Large intestine (tissue), 3 donors: ENCODE results near the gene ZNF791. TPM values are rescaled to one million over a fixed set of nuclear protein-coding genes. Genes with fewer than 3 reads are reported as not detected.
"Not testable (repeated sequence)": the region's sequence is repeated elsewhere in the genome, so short reads cannot be mapped to it uniquely, and the experiment has no call there.

Experiments
- DNase-seq, 2 donors: peaks; one replicate each; pipeline versions ENCODE4 v3.0.0 to v3.0.0-alpha.2; 2013
- H3K27ac ChIP-seq: one replicate; pipeline ENCODE4 v1.5.1; 2013; ENCODE audit warnings: low read length
- H3K27me3 ChIP-seq: 2 replicates; pipeline ENCODE4 v1.6.1; 2013; ENCODE audit warnings: low read length; ENCODE audit not compliant: control insufficient read depth, insufficient read depth
- H3K36me3 ChIP-seq: 2 replicates; pipeline ENCODE4 v1.6.1; 2013; ENCODE audit warnings: low read length; ENCODE audit not compliant: control insufficient read depth, insufficient read depth
- H3K4me1 ChIP-seq: one replicate; pipeline ENCODE4 v1.6.1; 2013; ENCODE audit warnings: low read length; ENCODE audit not compliant: control insufficient read depth, insufficient read depth
- H3K4me3 ChIP-seq: one replicate; pipeline ENCODE4 v1.5.1; 2013; ENCODE audit warnings: low read length
- H3K9me3 ChIP-seq: one replicate; pipeline ENCODE4 v1.6.1; 2013; ENCODE audit warnings: mild to moderate bottlenecking, low read depth, low read length, moderate library complexity; ENCODE audit not compliant: control insufficient read depth
- WGBS: methylation state at CpG from one replicate; pipeline ENCODE4 v1.1.5; 2013; ENCODE audit warnings: low lambda C conversion rate; ENCODE audit not compliant: insufficient coverage; 5-methylcytosine and 5-hydroxymethylcytosine counted together
- polyA plus RNA-seq: library from polyadenylated mRNA; unstranded; fragments of 120-200 nt; gene quantifications from one replicate; pipeline ENCODE4 v1.2.1, GENCODE V29; 2013

The ZNF791 gene
- polyA plus RNA-seq, 1 donor, result 19.0 TPM

- Histone ChIP-seq H3K27ac (no peak overlapping the region), H3K9me3 (peaks cover 3% of the 10 kb centered on the region), H3K4me3 (peak overlapping the region; percentile 35), H3K27me3 (no peaks in the 10 kb centered on the region), H3K36me3 (peaks cover 17% of the 10 kb centered on the region), H3K4me1 (peaks cover 3% of the 10 kb centered on the region)
- WGBS, result 29% methylated on average over 1 of the region's 38 CpGs
- peak; percentile 72 to 84 for DNase-seq
Measured at GRCh38 chr19:12596927-12597548, 13.7 kb upstream of the ZNF791 start.

- no CpG with 5 or more reads among the region's 11 CpGs for WGBS
- Histone ChIP-seq H3K9me3 (peaks cover 3% of the 10 kb centered on the region), H3K4me1 (peaks cover 3% of the 10 kb centered on the region), H3K4me3 (no peak overlapping the region), H3K27ac (peak overlapping the region; percentile 52), H3K36me3 (peaks cover 20% of the 10 kb centered on the region), H3K27me3 (no peaks in the 10 kb centered on the region)
- DNase-seq, result no peak
Measured at GRCh38 chr19:12597594-12597993, 13.1 kb upstream of the ZNF791 start.

- DNase-seq, result no peak
- Histone ChIP-seq H3K9me3 (no peaks in the 10 kb centered on the region), H3K36me3 (peaks cover 21% of the 10 kb centered on the region), H3K27me3 (no peaks in the 10 kb centered on the region), H3K27ac (no peak overlapping the region), H3K4me3 (no peak overlapping the region), H3K4me1 (no peaks in the 10 kb centered on the region)
- WGBS, result no CpG with 5 or more reads among the region's 1 CpG
Measured at GRCh38 chr19:12603714-12604113, 7.0 kb upstream of the ZNF791 start.

GRCh38 chr19:12606796-12607195, 3.9 kb upstream of the ZNF791 start:
- H3K27ac ChIP-seq, result no peak overlapping the region
- no peak for DNase-seq
- no peaks in the 10 kb centered on the region for H3K9me3 ChIP-seq
- H3K4me1 ChIP-seq, result no peaks in the 10 kb centered on the region
- H3K27me3 ChIP-seq, result no peaks in the 10 kb centered on the region
- peaks cover 22% of the 10 kb centered on the region for H3K36me3 ChIP-seq
- H3K4me3 ChIP-seq, result no peak overlapping the region
- no CpG with 5 or more reads among the region's 1 CpG for WGBS

- peaks cover 19% of the 10 kb centered on the region for H3K36me3 ChIP-seq
- H3K4me3 ChIP-seq, result no peak overlapping the region
- no CpG with 5 or more reads among the region's 3 CpGs for WGBS
- H3K27ac ChIP-seq, result no peak overlapping the region
- DNase-seq, result no peak
- no peaks in the 10 kb centered on the region for H3K4me1 ChIP-seq
- H3K9me3 ChIP-seq, result no peaks in the 10 kb centered on the region
- H3K27me3 ChIP-seq, result no peaks in the 10 kb centered on the region
Measured at GRCh38 chr19:12607631-12608030, 3.1 kb upstream of the ZNF791 start.

- H3K4me1 ChIP-seq, result no peaks in the 10 kb centered on the region
- WGBS, result 7% methylated on average over 2 of the region's 10 CpGs
- peak overlapping the region; percentile 100 for H3K4me3 ChIP-seq
- DNase-seq, result peak; percentile 63 to 84
- no peaks in the 10 kb centered on the region for H3K27me3 ChIP-seq
- no peaks in the 10 kb centered on the region for H3K9me3 ChIP-seq
- peaks cover 20% of the 10 kb centered on the region for H3K36me3 ChIP-seq
- H3K27ac ChIP-seq, result peak overlapping the region; percentile 100
Measured at GRCh38 chr19:12611361-12611699, 610 bp downstream of the ZNF791 start.

- WGBS, result no CpG with 5 or more reads among the region's 4 CpGs
- Histone ChIP-seq H3K27me3 (no peaks in the 10 kb centered on the region), H3K4me3 (no peak overlapping the region), H3K9me3 (peaks cover 16% of the 10 kb centered on the region), H3K27ac (no peak overlapping the region), H3K4me1 (no peaks in the 10 kb centered on the region), H3K36me3 (peaks cover 12% of the 10 kb centered on the region)
- DNase-seq, result no peak
Measured at GRCh38 chr19:12617646-12618045, 6.9 kb downstream of the ZNF791 start.

- H3K4me3 ChIP-seq, H3K27me3 ChIP-seq, H3K27ac ChIP-seq, DNase-seq, H3K4me1 ChIP-seq: not testable (repeated sequence)
- Histone ChIP-seq H3K36me3 (peaks cover 24% of the 10 kb centered on the region), H3K9me3 (peaks cover 33% of the 10 kb centered on the region)
- 83% methylated on average over 1 of the region's 26 CpGs for WGBS
Measured at GRCh38 chr19:12621253-12622024, 10.7 kb downstream of the ZNF791 start.

- Histone ChIP-seq H3K27ac (no peak overlapping the region), H3K9me3 (peaks cover 43% of the 10 kb centered on the region), H3K27me3 (no peaks in the 10 kb centered on the region), H3K36me3 (peaks cover 44% of the 10 kb centered on the region), H3K4me3 (no peak overlapping the region), H3K4me1 (no peaks in the 10 kb centered on the region)
- WGBS, result 81% methylated on average over 3 of the region's 4 CpGs
- no peak for DNase-seq
Measured at GRCh38 chr19:12623361-12624031, 12.8 kb downstream of the ZNF791 start.

- Histone ChIP-seq H3K36me3 (peaks cover 56% of the 10 kb centered on the region), H3K4me1 (no peaks in the 10 kb centered on the region), H3K27ac (no peak overlapping the region), H3K4me3 (no peak overlapping the region), H3K27me3 (no peaks in the 10 kb centered on the region), H3K9me3 (peaks cover 42% of the 10 kb centered on the region)
- 100% methylated on average over 1 of the region's 8 CpGs for WGBS
- DNase-seq, result no peak
Measured at GRCh38 chr19:12626958-12627357, 16.2 kb downstream of the ZNF791 start.
